Measurements from ENCODE around the gene B3GNT8.
"Not testable (repeated sequence)": the region's sequence is repeated elsewhere in the genome, so short reads cannot be mapped to it uniquely, and the experiment has no call there.

The B3GNT8 gene

GRCh38 chr19:41413947-41414346 is 13.2 kb downstream of the B3GNT8 start:
- no peak for DNase-seq

- DNase-seq, result no peak
Measured at GRCh38 chr19:41412953-41413352, 14.2 kb downstream of the B3GNT8 start.

GRCh38 chr19:41411968-41412265 is 15.3 kb downstream of the B3GNT8 start:
- DNase-seq, result no peak

GRCh38 chr19:41411100-41411967 is 15.8 kb downstream of the B3GNT8 start:
- no peak for DNase-seq

GRCh38 chr19:41410336-41411054 is 16.7 kb downstream of the B3GNT8 start:
- no peak for DNase-seq

- DNase-seq, result no peak
Measured at GRCh38 chr19:41409288-41409687, 17.9 kb downstream of the B3GNT8 start.

GRCh38 chr19:41408846-41409245 is 18.3 kb downstream of the B3GNT8 start:
- DNase-seq, result not testable (repeated sequence)

GRCh38 chr19:41408256-41408655 is 18.9 kb downstream of the B3GNT8 start:
- no peak for DNase-seq

- no peak for DNase-seq
Measured at GRCh38 chr19:41407271-41407670, 19.9 kb downstream of the B3GNT8 start.

- DNase-seq, result no peak
Measured at GRCh38 chr19:41405776-41406175, 21.4 kb downstream of the B3GNT8 start.

GRCh38 chr19:41403181-41403970 is 23.8 kb downstream of the B3GNT8 start:
- no peak for DNase-seq

- no peak for DNase-seq
Measured at GRCh38 chr19:41402010-41402409, 25.2 kb downstream of the B3GNT8 start.

- no peak for DNase-seq
Measured at GRCh38 chr19:41401483-41401882, 25.7 kb downstream of the B3GNT8 start.

- DNase-seq, result no peak
Measured at GRCh38 chr19:41399525-41399924, 27.6 kb downstream of the B3GNT8 start.

- DNase-seq, result no peak
Measured at GRCh38 chr19:41399091-41399490, 28.1 kb downstream of the B3GNT8 start.

GRCh38 chr19:41398598-41398997 is 28.6 kb downstream of the B3GNT8 start:
- DNase-seq, result no peak

GRCh38 chr19:41398050-41398418 is 29.1 kb downstream of the B3GNT8 start:
- DNase-seq, result no peak

- peak; percentile 100 for DNase-seq
Measured at GRCh38 chr19:41397086-41398049, 29.8 kb downstream of the B3GNT8 start, which contains the start of the genes BCKDHA and EXOSC5. Gene BCKDHA, plus strand, starts transcription at chr19:41397818. Its CDS starts 10 bp downstream, at chr19:41397828. Gene EXOSC5, minus strand, starts transcription at chr19:41397359. Its CDS starts 31 bp downstream, at chr19:41397328.

GRCh38 chr19:41395355-41395754 is 31.8 kb downstream of the B3GNT8 start:
- no peak for DNase-seq

- no peak for DNase-seq
Measured at GRCh38 chr19:41392775-41393174, 34.4 kb downstream of the B3GNT8 start.

GRCh38 chr19:41391618-41392017 is 35.6 kb downstream of the B3GNT8 start:
- DNase-seq, result no peak

- DNase-seq, result no peak
Measured at GRCh38 chr19:41386442-41386841, 40.7 kb downstream of the B3GNT8 start.

Measured in central memory CD4-positive, alpha-beta T cell (primary cell).